Neural progenitor cell (in vitro differentiated cells): ENCODE data around the gene SLC1A4. TPM values are rescaled to one million over a fixed set of nuclear protein-coding genes. Genes with fewer than 3 reads are reported as not detected.

ENCODE experiments used
- DNase-seq: peaks from one replicate; pipeline ENCODE4 v3.0.0-alpha.2; 2016; ENCODE audit warnings: low spot score
- H2AFZ ChIP-seq: fragments of 200-600 bp; sonication (generic); replicated peaks from 2 replicates; pipeline ENCODE4 v1.6.1; 2016; ENCODE audit warnings: antibody characterized with exemption
- H3F3A ChIP-seq: fragments of 200-600 bp; sonication (generic); 2 replicates; pipeline ENCODE4 v1.6.1; 2016; ENCODE audit warnings: antibody characterized with exemption, low read depth
- H3K27ac ChIP-seq: fragments of 200-600 bp; sonication (generic); 2 replicates; pipeline ENCODE4 v1.5.1; 2016; ENCODE audit warnings: mild to moderate bottlenecking
- H3K27me3 ChIP-seq: fragments of 200-600 bp; sonication (generic); 2 replicates; pipeline ENCODE4 v1.6.1; 2016; ENCODE audit warnings: mild to moderate bottlenecking, moderate library complexity
- H3K36me3 ChIP-seq: fragments of 200-600 bp; sonication (generic); 2 replicates; pipeline ENCODE4 v1.5.1; 2016
- H3K4me1 ChIP-seq: fragments of 200-600 bp; sonication (generic); 2 replicates; pipeline ENCODE4 v1.6.1; 2016; ENCODE audit warnings: mixed run types
- H3K4me2 ChIP-seq: fragments of 200-600 bp; sonication (generic); 2 replicates; pipeline ENCODE4 v1.6.1; 2016
- H3K4me3 ChIP-seq: fragments of 200-600 bp; sonication (generic); 2 replicates; pipeline ENCODE4 v1.5.1; 2016
- H3K79me2 ChIP-seq: fragments of 200-600 bp; sonication (generic); 2 replicates; pipeline ENCODE4 v1.6.1; 2016; ENCODE audit warnings: low read depth
- H3K9ac ChIP-seq: fragments of 200-600 bp; sonication (generic); 2 replicates; pipeline ENCODE4 v1.6.1; 2016
- H3K9me3 ChIP-seq: fragments of 200-600 bp; sonication (generic); 2 replicates; pipeline ENCODE4 v1.5.1; 2016; ENCODE audit warnings: low read depth
- H4K20me1 ChIP-seq: fragments of 200-600 bp; sonication (generic); 2 replicates; pipeline ENCODE4 v1.6.1; 2016; ENCODE audit warnings: low read depth
- H3K27ac Mint-ChIP-seq: 3 replicates; pipeline ENCODE4 v1.8.0; 2021; ENCODE audit warnings: mixed read lengths
- H3K27me3 Mint-ChIP-seq: 2 replicates; pipeline ENCODE4 v1.8.0; 2022; ENCODE audit warnings: low read depth, mild to moderate bottlenecking, inconsistent platforms, moderate library complexity, mixed read lengths; ENCODE audit not compliant: insufficient read depth
- H3K36me3 Mint-ChIP-seq: 3 replicates; pipeline ENCODE4 v1.8.0; 2021; ENCODE audit warnings: mixed read lengths
- H3K4me1 Mint-ChIP-seq: 3 replicates; pipeline ENCODE4 v1.8.0; 2021; ENCODE audit warnings: mixed read lengths
- H3K4me3 Mint-ChIP-seq: 3 replicates; pipeline ENCODE4 v1.8.0; 2021; ENCODE audit warnings: mild to moderate bottlenecking, moderate library complexity, mixed read lengths
- H3K9me3 Mint-ChIP-seq: 3 replicates; pipeline ENCODE4 v1.8.0; 2020; ENCODE audit warnings: mixed read lengths
- CTCF ChIP-seq: fragments of 200-600 bp; sonication (generic); IDR thresholded peaks from 2 replicates; pipeline ENCODE4 v1.5.1; 2017; ENCODE audit warnings: antibody characterized with exemption, mild to moderate bottlenecking
- EZH2 ChIP-seq: fragments of 200-600 bp; sonication (generic); IDR thresholded peaks from 2 replicates; pipeline ENCODE4 v1.6.1; 2017; ENCODE audit warnings: antibody characterized with exemption, mild to moderate bottlenecking, moderate library complexity
- EZH2phosphoT487 ChIP-seq: fragments of 200-600 bp; sonication (generic); IDR thresholded peaks from 2 replicates; pipeline ENCODE4 v1.6.1; 2017; ENCODE audit warnings: antibody characterized with exemption
- total RNA-seq: library from RNA; depleted of rRNA; stranded (reverse); fragments of >200 nt; gene quantifications from 2 replicates; pipeline ENCODE4 v1.2.3, GENCODE V29; 2015; ENCODE audit warnings: low replicate concordance

The SLC1A4 gene
- total RNA-seq, 1 donor from 2014 or later = 1.3 TPM

DNA sequence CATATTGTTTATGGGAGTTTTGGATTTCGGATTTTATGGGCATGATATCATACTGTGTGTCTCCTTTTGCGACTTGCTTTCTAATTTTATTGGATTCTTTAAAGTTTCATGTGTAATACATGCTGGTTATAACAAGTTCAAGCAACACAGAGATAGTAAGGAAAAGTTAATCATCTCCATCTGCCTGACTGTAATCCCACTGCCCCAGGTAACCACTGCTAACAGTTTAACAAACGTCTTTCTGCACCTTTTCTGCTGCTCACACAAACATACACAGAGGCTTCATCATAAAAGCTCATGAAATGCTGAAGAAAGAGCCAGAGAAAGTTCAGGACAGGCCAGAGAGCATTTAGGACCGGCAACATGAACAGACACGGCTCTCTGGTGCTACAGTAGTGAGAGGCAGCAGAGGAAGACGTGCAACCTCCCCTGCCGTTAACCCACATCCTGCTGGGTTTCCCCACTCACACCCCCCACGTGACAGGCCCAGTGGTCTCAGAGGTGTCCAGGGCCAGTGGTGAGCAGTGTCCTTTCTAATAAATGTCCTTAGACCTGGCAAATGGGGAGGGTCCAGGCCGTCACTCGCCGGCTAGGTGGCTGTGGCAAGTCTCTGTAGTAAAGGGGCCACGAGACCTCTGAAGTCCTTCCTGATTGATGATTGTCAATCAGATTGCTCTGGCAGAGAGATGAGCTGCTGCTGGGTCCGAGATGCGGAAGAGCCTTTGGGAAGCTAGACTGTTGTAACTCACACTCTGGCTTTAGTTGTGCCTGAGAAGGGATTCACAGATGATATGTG, 43.0 kb upstream of the SLC1A4 start:
- Mint-ChIP-seq H3K27me3 (peaks cover 2% of the 10 kb centered on the region), H3K4me1 (peaks cover 3% of the 10 kb centered on the region), H3K4me3 (no peak overlapping the region), H3K9me3 (no peaks in the 10 kb centered on the region), H3K36me3 (no peaks in the 10 kb centered on the region), H3K27ac (no peak overlapping the region)
- H3K27ac ChIP-seq = no peak overlapping the region
- no peaks in the 10 kb centered on the region for H3K9me3 ChIP-seq
- TF ChIP-seq CTCF (no peak), EZH2phosphoT487 (no peak)
- no peaks in the 10 kb centered on the region for H3K4me1 ChIP-seq
- H3K4me3 ChIP-seq = no peak overlapping the region
- no peak overlapping the region for H3K4me2 ChIP-seq
- H2AFZ ChIP-seq = no peak overlapping the region
- H3K9ac ChIP-seq = no peak overlapping the region
- H3K27me3 ChIP-seq = no peaks in the 10 kb centered on the region
- peak; percentile 5 for DNase-seq
- H4K20me1 ChIP-seq = no peaks in the 10 kb centered on the region
- H3K36me3 ChIP-seq = no peaks in the 10 kb centered on the region
- H3F3A ChIP-seq = no peaks in the 10 kb centered on the region
- no peaks in the 10 kb centered on the region for H3K79me2 ChIP-seq

- Mint-ChIP-seq H3K9me3 (no peaks in the 10 kb centered on the region), H3K27me3 (peaks cover 2% of the 10 kb centered on the region), H3K36me3 (no peaks in the 10 kb centered on the region), H3K27ac (no peak overlapping the region), H3K4me1 (peaks cover 3% of the 10 kb centered on the region), H3K4me3 (no peak overlapping the region)
- no peaks in the 10 kb centered on the region for H3K36me3 ChIP-seq
- H3K4me3 ChIP-seq = no peak overlapping the region
- no peak overlapping the region for H3K27ac ChIP-seq
- H3K9ac ChIP-seq = no peak overlapping the region
- TF ChIP-seq CTCF (no peak), EZH2phosphoT487 (no peak), EZH2 (no peak)
- H3F3A ChIP-seq = no peaks in the 10 kb centered on the region
- H2AFZ ChIP-seq = no peak overlapping the region
- no peak for DNase-seq
- H3K9me3 ChIP-seq = no peaks in the 10 kb centered on the region
- H3K4me2 ChIP-seq = no peak overlapping the region
- H3K4me1 ChIP-seq = no peaks in the 10 kb centered on the region
- H3K79me2 ChIP-seq = no peaks in the 10 kb centered on the region
- no peaks in the 10 kb centered on the region for H4K20me1 ChIP-seq
- H3K27me3 ChIP-seq = no peaks in the 10 kb centered on the region
These were observed 42.4 kb upstream of the SLC1A4 start for GRCh38 chr2:64946769-64947247.

- Mint-ChIP-seq H3K27me3 (peaks cover 2% of the 10 kb centered on the region), H3K9me3 (no peaks in the 10 kb centered on the region), H3K4me1 (peaks cover 3% of the 10 kb centered on the region), H3K4me3 (no peak overlapping the region), H3K36me3 (no peaks in the 10 kb centered on the region), H3K27ac (no peak overlapping the region)
- no peak for DNase-seq
- Histone ChIP-seq H3K27me3 (no peaks in the 10 kb centered on the region), H3K27ac (no peak overlapping the region), H3K9ac (no peak overlapping the region), H3K4me2 (no peak overlapping the region), H3K4me1 (no peaks in the 10 kb centered on the region), H2AFZ (no peak overlapping the region), H3K9me3 (no peaks in the 10 kb centered on the region), H3F3A (no peaks in the 10 kb centered on the region), H3K79me2 (no peaks in the 10 kb centered on the region), H4K20me1 (no peaks in the 10 kb centered on the region), H3K4me3 (no peak overlapping the region), H3K36me3 (no peaks in the 10 kb centered on the region)
- TF ChIP-seq EZH2phosphoT487 (no peak), CTCF (no peak), EZH2 (no peak)
These were observed 41.3 kb upstream of the SLC1A4 start for GRCh38 chr2:64947885-64948284.
